GM21447 (cell line): Measurements from ENCODE around the gene SPI1.
A peak's percentile ranks its signal among the peaks of the same experiment; 100 is the strongest.

Experiments
- ATAC-seq: cut with Tn5 transposase; IDR thresholded peaks from one replicate; pipeline ENCODE4 v1.9.1; 2021; ENCODE audit not compliant: unreplicated experiment

SPI1 gene

DNA sequence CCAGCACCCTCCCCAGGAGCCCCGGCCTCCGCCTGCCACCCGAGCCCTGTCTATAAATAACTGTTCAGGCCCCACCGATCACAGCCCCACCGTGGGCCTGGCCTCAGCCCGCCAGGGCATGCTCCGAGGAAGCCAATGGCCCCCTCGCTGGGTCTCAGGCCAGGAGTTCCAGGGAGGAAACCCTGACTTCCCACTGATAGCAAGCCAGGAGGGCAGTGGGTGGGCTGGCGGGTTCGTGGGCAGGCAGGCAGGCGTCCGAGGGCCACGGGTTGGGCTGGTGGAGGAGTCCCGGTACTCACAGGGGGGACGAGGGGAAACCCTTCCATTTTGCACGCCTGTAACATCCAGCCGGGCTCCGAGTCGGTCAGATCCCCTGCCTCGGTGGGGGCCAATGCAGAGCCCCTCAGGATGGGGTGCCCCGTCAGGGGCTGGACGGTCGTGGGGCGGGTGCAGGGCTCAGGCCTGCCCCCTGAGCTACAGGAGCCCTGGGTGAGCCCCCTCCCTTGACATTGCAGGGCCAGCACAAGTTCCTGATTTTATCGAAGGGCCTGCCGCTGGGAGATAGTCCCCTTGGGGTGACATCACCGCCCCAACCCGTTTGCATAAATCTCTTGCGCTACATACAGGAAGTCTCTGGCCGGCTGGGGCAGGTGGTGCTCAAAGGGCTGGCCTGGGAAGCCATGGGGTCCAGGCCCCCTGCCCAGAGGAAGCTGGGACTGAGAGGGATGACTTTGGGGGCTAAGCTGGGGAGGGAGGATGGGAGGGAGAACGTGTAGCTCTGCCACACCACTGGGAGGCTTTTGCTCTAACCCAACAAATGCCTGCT, at the start of gene SPI1:
Gene SPI1 (minus strand): TSS at position 538 of the 826 bp plus-strand sequence. CDS start 194 bp downstream, at position 344.
- ATAC-seq, result peak; percentile 81

DNA sequence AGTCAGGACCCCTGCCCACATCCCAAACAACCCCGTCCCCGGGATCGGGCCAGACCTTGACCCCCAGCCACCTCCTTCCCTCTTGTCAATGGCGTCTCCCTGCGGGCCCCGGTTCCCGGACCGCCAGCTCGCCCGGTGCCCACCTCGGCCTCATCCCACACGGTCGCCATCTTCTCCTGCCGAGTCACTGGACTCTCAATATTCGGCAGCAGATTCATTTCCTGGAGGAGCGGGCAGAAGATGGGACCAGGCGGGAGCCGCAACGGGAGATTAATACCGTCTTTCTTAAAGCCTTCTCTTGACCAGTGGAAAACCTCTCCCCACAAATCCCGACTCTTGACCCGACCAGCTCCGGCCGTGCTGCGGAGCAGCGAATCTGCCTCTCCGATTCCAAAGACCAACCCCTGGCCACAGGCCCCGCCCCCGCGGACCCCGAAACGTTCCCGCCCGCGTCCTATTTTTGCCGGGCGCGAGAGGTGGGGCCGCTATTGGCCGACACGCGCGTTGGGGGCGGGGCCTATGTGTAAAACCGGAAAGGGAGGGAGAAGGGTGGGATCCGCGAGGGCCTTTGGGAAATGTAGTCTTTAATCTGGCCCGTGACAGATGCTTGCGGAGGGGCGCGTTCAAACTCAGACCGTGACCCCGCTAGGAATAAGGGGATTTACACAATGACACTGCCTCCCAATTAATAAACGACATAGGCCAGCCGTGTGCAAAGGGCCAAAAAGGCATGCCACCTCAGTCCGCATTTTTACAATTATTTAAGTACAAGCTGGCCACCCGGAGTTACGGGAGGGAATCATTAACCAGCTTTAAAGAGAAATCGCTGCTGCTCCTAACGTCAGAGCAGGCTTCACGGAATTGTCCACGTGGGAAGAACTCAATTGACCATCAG, 48.0 kb upstream of the SPI1 start, which contains the start of gene PSMC3:
Gene PSMC3 (minus strand): TSS at position 378 of the 895 bp plus-strand sequence. CDS start 160 bp downstream, at position 218.
- ATAC-seq, result peak; percentile 91

DNA sequence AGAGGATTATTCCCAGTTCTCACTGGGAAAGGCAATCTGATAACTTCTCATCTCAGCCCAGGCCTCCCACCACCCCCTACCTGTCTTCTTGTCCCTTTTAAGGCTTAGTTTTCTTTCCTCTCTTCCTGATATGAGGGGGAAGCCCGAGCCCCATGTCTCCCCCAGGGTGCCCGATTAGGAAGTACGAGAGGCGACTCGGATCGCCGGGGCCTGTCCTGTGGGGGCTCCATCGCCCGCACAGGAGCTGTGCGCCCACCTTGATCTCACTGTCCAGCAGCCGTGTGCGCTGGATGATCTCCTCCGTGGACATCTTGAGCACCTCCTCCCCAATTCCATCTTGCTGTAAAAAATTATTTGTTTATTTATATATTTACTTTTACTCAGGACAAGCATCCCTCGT, 47.3 kb upstream of the SPI1 start:
- ATAC-seq, result no peak

DNA sequence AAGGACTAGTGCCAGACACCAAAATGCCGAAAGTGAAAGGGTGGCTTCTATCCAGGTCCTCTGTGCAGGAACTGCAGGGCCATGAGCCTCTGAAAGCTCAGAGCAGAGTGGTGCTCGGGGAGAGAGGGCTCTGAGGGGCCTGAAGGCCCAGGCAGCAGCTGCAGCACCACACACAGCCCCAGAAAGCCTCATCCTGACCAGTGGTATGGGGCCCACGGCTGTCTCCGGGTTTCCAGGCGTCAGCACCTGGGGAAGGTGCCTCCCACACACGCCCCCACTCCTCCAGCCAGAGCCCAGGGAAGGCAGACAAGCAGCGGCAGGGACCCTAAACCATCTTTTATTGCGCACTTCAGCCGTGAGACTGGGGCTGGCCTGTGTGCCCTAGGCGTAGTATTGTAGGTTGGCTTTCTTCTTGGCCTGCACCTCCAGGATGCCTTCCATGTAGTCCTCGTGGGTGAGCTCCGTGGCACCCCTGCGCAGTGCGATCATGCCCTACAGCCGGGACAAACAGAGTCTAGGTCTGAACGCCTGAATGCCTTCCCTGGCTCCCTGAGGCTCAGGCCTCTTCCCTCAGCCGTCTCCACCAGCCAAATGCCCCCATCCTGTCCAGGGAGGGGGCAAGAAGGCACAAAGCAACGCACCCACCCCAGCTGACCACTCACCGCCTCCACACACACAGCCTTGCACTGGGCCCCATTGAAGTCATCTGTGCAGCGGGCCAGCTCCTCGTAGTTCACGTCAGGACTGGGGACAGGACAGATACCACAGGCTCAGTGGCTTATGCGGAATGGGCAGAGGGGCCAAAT, 40.3 kb upstream of the SPI1 start:
- no peak for ATAC-seq

DNA sequence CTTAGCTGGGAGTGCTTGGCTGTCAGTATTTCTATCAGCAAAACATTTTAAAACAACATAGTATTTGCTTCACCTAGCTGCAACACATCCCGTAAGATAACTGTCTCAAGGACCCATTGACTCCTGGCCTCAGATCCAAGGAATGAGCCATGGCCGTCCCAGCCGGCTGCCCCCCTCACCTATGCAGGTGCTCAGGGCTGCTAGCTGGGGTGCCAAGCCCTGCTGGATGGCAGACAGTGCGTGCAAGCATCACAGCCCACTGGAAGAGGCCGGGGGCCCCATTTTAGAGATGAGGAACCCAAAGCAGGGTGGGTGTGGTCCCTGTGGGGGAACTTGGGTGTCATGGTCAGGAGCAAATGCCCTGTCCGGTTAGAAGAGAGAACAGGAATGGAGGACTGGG, 39.4 kb upstream of the SPI1 start:
- no peak for ATAC-seq

DNA sequence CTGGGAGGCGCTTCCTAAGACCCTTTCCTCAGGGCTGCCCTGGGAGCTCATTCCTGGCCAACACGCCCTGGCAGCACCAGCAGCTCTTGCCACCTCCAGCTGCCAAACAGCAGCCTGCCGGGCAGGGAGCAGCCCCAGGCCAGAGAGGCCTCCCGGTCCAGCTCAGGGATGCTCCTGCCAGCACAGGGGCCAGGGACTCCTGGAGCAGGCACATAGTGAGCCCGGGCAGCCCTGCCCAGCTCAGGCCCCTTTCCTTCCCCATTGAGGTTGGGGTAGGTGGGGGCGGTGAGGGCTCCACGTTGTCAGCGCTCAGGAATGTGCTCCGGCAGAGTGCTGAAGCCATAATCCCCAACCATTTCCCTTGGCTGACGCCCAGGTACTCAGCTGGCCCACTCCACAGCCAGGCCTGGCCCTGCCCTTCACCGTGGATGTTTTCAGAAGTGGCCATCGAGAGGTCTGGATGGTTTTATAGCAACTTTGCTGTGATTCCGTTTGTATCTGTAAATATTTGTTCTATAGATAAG, 37.7 kb upstream of the SPI1 start:
- no peak for ATAC-seq

DNA sequence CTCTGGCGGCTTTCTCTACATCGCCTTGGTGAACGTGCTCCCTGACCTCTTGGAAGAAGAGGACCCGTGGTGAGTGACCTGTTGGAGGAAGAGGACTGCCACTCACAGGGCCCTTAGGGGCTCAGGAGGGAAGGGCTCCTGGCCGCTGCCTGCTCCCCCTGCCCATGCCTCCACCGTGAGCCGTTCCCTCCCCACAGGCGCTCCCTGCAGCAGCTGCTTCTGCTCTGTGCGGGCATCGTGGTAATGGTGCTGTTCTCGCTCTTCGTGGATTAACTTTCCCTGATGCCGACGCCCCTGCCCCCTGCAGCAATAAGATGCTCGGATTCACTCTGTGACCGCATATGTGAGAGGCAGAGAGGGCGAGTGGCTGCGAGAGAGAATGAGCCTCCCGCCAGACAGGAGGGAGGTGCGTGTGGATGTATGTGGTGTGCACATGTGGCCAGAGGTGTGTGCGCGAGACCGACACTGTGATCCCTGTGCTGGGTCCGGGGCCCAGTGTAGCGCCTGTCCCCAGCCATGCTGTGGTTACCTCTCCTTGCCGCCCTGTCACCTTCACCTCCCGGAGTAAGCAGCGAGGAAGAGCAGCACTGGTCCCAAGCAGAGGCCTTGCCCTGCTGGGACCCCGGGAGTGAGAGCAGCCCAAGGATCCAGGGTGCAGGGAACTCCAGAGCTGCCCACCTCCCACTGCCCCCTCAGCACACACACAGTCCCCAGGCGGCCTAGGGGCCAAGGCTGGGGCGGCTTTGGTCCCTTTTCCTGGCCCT, 36.9 kb upstream of the SPI1 start:
- ATAC-seq, result no peak

DNA sequence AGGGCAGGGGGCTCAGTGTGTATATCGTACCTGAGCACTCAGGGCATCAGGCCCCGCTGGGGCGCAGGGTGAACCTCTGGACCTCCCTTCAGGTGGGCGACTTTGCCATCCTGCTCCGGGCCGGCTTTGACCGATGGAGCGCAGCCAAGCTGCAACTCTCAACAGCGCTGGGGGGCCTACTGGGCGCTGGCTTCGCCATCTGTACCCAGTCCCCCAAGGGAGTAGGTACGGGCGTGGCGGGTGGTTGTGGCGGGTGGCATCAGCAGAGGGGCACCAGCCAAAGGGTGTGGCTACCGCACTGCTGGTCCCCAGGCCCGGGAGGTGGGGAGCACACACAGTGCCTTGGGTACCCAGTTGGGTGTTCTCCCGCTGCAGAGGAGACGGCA, 36.3 kb upstream of the SPI1 start:
- no peak for ATAC-seq

DNA sequence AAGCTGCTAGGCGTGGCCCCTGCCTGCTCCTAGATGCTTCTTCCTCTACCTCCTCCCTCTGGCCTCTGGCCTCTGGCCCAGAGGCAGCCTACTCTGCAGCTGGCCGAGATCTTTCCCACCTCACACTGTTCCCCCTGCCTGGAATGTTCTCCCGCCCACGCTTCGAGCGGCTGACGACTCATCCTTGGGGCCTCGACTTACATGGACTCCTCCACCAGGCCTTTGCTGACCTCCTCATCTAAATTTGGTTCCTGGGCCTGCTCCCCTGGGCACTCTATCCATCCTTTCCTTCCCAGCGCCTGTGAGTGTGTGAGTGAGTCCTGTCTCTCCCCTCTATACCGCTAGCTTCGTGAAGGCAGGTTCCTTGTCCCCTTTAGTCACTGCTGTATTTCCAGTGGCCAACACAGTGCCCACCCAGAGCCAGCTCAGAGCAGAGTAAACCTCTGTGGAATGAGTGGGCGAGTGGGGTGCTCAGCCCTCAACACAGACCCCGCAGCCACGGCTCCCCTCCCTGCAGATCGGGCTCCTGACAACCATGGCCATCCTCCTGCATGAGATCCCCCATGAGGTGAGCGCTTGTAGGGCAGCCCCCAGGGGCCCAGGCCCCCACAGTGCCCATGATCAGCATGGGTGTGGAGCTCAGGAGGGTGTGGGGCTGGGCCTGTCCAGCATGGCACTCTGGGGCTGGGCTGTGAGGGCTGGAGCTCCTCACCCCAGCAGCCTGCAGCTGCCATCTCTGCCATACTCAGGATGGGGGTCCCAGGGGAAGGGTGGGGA, 35.7 kb upstream of the SPI1 start:
- no peak for ATAC-seq

DNA sequence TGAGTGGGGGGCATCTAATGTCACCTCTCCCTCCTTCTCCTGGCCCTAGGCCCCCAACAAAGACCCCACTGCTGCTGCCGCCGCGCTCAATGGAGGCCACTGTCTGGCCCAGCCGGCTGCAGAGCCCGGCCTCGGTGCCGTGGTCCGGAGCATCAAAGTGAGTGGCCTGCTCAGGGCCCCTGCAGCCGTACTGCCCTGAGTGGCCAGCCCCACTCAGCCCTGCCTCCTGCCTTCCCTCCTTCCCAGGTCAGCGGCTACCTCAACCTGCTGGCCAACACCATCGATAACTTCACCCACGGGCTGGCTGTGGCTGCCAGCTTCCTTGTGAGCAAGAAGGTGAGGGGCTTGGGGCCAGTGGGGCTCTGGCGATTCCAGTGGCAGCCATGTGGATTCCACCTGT, 35.0 kb upstream of the SPI1 start:
- ATAC-seq, result no peak

DNA sequence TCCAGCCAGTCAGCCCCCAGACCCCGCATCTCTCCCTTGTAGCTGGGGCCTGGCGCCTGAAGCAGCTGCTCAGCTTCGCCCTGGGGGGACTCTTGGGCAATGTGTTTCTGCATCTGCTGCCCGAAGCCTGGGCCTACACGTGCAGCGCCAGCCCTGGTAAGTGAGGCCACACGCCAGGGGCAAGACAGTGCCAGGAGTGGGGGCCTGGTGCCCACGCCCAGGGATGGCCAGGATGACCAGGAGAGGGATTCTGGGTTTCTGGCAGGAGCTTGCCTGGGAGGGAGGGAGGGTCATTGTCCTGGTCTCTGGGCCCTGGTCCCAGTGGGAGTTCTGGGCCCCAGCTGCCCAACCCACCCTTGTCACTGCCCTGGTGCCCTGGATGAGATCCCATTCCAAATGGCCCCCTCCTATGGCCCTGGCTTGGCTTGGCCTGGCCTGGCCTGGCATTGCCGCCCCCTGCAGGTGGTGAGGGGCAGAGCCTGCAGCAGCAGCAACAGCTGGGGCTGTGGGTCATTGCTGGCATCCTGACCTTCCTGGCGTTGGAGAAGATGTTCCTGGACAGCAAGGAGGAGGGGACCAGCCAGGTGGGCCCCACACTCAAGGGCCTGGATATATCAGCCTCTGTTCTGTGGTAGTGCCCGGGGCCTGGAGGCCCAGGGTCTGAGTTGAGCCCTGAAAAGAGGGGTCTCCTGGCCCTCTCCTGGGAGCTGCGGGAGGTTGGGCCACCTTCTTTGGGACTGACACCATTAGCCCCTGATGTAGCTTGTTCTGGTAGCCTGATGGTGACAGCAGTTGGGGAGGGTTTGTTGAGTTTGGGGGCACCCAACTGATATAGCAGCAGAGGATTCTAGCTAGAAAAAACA, 33.8 kb upstream of the SPI1 start:
- no peak for ATAC-seq

DNA sequence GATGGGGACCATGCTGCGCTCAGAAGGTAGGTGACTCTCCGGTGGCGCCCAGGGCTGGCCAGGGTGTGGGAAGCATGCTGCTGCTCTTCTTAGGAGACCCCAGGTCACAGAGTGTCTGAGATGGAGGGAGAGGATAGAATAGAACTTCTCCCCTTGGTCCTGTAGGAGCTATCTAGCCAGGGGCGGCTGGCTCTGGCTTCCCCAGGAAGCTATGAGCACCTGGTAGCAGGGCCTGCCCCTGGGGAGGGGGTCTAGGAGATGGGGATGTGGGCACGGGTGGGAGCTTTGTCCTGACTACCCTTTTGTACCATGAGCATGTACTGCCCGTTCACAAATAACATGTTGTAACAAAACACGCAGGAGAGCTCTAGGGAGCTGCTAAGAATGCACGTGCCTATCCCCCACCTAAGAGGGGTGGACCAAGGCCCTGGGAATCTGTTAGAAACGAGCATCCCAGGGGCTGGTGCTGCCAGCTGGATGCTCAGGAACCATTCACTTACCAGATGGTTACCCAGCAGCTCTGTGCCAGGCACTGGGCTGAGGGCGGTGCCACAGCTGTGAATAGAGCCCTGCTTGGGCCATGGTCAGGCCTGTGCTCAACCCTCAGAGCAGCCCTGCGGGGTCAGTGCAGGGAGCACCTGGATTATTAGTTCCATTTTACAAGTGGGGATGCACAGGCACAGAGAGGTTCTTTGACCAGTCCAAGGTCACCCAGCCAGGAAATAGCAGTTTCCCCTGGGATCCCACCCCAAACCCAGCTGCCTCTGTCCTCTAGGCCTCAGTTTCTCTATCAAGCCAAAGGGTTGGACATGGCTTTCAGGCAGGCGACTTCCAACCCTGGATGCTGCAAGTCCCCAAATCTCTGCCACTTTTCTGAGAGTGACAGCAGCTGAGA, 32.3 kb upstream of the SPI1 start:
- ATAC-seq, result no peak

DNA sequence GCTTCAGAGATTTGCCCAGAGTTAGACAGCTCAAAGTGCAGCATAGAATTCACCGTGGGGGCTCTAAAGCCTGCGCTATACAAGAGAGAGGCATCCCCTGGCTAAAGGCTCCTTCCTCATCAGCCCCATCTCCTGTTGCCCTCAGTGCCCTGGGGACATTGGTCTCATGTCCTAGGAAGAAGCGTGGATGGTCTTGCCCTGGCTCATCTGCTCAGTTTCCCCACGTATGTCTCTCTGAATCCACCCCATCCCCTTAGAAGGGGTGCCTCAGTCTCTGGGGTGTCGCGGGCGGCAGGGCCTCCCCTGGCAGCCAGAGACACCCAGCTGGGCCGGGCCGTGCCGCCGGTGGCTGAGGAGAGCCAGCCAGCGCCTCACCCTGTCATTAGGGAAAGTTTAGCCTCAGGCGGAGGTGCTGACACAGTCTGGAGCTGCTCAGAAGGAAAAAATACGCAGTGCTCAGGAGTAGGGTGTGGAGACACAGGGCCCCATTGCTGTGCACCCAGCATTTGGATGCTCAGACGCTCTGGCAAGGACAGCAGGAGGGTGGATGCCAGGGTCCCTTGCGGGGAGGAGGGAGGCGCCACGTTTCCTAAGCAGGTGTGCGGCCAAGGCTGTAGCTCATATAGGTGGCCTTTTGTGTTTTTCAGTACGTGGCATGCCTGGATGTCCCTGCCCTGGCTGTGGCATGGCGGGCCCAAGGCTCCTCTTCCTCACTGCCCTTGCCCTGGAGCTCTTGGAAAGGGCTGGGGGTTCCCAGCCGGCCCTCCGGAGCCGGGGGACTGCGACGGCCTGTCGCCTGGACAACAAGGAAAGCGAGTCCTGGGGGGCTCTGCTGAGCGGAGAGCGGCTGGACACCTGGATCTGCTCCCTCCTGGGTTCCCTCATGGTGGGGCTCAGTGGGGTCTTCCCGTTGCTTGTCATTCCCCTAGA, 31.4 kb upstream of the SPI1 start:
- no peak for ATAC-seq

DNA sequence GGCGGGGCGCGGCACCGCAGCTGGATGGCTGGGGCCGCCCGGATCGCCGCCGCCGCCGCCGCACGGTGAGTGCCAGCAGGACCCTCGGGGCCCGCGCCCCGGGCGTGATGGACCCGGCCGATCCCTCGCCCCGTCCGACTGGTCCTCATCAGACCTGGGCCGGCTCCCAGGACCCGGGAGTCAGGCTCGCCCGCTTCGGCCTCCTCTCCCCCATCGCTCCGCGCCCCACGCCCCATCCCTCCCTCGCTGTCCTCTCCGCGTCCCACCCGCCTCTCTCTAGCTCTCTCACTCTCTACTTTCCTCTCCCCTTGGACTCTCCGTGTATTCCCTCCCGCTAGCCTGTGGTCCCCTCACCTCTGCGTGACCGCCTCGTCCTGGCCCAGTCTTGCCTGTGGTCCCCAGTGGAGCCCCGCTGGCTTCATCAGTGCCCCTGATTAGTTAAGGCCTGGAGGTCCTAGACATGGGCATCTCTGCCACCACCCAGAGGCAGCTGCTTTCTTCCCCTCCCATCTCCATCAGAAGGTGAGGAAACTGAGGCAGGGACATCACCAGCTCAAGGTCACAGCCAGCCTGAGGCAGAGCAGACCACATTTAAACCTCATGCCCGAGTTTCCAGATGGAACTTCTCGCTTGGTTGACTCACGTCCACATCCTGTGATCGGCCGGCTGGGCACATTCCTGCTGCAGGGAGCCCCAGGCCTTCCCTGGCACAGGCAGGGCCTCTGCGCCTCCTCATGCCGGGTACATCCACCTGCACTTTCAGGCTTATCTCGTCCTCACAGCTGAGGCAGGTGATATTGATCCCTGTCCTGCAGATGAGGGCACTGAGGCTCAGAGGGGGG, 30.5 kb upstream of the SPI1 start:
- peak; percentile 5 for ATAC-seq
